ACHN (cell line): Measurements from ENCODE around the gene RELN.
A peak's percentile ranks its signal among the peaks of the same experiment; 100 is the strongest.

Experiments used
- DNase-seq: peaks from one replicate; pipeline ENCODE4 v3.0.0-alpha.2; 2015
- in situ Hi-C: cut with HindIII; loops from 2 replicates; pipeline ENCODE4 v1.10.0; 2017; ENCODE audit warnings: low sequenced_read_pairs, low pct_ligation_motif_present, low pct_unique_long_range_greater_than_20kb

RELN gene

DNA sequence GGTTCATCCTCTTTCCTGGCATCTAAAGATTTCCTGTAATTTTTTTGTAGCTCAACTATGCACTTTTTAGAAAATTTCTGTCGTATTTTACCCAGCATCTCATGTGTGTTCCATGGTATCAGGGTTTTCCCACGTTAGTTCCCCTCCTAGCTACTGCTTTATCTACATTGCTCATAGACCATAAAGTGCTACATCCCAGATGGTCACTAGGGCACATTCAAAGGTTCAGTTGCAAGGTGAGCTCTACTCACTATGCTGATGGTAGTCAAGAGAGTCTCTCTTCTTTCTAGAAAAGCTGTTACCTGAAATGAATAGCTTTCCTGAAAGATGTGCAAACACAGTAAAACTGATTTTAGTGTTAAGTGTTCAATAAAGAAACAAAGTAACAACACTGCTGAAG, 33.5 kb downstream of the RELN start:
- DNase-seq: no peak
- in situ Hi-C loops: no loop called here

DNA sequence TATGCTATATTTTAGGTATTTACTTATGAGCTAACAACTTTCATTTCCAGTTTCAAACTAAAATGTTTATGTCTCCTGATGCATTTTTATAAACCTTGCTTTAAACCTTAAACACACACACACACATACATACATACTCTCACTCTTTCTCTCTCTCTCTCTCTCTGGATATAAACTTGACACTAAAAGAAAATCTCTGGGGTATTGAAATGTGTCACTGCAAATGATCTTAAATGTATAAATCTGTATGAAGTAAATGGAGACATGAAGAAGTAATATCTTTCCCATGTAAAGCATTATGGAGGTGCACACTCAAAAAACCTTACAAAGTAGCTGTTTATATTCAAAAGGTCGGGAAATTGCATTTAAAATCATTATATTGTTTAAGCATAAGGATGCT, 37.0 kb downstream of the RELN start:
- in situ Hi-C loops: no loop called here
- no peak for DNase-seq

DNA sequence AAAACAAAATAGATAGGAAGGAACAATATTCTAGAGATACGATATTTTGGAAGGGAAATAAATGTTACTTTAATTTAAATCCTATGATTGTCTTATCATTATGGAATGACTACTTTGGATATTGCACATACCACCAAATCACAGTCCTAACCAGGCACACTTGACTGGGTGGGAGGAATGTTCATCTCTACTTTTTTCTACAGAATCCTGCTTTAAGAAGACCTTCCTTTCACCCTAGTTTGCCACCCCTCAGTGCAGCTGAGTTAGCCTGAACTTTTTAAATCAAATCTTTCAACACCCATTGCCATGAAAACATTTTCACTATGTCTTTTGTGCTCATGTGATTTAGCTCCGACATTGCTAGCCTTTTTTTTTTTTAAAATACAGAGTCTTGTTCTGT, 38.1 kb downstream of the RELN start:
- in situ Hi-C loops: no loop called here
- DNase-seq: peak; percentile 89

DNA sequence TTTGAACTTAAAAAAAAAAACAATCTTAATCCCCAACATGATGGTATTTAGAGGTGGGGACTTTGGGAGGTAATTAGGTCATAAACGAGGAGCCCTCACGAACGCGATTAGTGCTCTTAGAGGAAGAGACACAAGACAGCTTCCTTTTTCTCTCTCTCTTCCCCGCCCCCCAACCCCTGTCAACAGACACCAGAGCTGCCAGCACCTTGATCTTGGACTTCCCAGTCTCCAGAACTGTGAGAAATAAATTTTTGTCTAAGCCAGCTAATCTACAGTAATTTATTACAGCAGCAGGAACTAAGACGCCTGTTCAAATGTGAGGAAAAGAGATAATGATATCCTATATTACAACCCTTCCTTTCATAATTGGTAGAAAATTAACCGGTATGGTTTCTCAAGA, 40.1 kb downstream of the RELN start:
- no peak for DNase-seq
- in situ Hi-C loops: no loop called here

DNA sequence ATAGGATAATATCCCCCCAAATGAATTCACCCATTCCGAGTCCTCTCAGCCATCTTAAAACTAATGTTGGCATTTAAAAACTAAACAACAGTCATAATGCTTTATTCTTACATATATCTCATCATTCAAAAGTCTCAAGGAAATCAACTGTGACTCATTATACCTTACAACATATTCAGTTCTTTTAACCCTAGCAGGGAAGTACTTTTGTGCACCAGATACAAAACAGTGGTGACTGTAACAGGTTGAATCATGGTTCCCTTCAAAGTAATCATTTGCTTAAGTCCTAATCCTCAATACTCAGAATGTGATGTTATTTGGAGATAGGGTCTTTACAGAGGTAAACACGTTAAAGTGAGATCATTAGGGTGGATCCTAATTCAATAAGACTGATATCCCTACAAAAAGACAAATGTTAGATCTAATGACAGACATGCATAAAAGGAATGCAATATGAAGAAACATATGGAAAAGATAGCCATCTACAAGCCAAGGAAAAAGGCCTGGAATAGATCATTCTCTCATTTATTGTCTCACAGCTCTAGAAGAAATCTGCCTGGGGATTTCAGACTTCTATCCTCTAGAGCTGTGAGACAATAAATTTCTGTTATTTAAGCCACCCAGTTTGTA, 42.3 kb downstream of the RELN start:
- no peak for DNase-seq
- in situ Hi-C loops: no loop called here

DNA sequence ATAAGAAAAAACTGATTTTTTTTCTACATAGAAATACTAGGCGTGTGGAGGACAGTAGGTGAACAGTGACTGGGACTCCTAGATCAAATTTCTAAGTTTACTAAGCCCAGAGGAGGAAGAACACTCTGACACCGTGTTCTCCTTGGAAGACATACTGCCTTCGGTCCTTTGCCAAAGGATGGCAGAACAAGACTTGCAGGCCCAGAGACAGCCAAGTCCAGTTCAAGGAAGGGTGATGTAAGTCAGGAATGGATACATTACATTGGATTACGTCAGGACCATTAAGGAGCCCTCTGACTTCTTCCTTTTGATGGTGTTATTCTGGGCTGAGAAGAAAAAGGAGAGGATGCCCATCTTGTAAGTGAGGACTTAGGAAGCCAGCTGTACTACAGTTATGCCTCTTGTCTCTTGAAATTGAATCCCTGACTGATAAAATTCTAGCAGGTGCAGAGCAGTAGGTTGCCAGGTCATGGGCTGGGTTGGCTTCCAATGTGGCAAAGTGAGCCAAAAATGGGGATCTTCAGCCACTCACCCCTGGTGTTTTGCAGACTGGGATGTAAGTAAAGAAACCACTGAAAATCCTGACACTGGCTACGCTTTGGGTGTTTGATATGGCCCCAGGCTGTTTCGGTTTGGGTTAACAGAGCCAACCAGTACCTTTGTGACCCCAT, 45.1 kb downstream of the RELN start:
- in situ Hi-C loops: no loop called here

DNA sequence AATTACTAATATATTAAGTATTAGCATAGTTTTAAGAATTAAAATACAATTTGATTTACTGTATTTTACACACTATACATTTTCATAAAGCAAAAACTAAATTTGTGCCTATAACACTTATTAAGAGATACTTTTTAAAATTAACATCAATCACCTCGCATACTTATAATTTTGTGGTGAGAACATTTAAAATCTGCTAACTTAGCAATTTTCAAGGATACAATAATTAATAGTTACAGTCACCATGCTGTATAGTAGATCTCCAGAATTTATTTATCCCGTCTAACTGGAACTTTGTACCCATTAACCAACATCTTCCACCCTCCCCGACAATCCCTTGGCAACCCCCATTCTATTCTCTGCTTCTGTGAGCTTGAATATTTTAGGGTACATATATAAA, 47.5 kb downstream of the RELN start:
- in situ Hi-C loops: no loop called here

More for the DNA sequence above, 45.1 kb downstream of the RELN start:
- no peak for DNase-seq

DNA sequence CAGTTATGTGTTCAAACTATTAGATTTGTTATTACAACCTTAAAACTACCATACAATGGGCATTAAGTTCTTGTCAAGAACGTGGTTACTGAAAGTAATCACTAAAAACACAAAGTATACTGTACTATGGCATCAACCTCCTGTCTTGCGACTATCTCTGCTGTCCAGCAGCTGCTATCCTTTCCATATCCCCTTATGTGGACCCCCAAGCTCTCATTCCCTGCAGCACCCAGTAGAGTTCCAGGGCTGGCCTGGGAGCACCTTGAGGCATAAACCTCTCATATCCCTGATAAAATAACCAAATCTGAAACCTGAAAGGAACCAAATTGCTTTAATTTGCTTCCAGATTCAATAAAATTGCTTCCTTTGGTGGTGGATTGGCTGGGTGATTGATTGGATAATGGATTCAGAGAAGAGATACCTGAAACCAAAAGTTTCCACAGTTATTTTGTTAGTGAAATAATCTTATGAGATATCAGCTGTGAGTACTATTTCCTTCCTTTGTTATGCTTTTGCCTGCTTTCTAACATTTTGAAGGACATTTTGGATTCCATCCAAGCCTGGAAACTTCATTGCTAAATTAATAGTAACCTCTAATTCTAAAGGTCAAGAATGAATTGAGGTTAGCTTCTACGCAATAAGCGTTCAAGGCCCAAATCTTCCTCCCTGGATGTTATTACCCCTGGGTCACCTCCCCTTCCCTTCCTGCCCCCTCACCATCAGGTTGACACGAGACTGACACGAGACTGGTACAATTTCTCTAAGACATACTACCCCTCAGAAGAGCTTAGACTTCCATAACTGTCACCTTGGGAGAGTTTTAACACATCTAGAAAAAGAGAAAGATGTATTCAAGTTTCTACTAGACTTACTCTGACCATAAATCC, 48.8 kb downstream of the RELN start:
- no peak for DNase-seq
- in situ Hi-C loops: no loop called here

More for the DNA sequence above, 47.5 kb downstream of the RELN start:
- DNase-seq: no peak

DNA sequence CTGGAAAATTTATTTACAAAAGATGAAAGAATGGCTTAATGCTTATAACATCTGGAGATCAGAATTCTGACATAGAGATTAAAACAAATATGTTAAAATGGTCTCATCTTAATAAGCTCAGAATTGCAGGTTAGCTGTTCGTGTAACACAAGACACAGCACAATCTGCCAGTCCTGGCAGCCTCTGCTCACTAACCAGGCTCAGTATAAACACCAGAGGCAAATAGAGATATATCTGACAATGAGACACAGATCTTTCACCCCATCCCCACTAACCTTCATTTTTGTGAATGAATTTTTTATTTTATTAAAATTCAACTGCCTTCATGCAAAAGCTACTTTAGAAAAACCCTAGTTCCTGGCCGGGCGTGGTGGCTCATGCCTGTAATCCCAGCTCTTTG, 51.8 kb downstream of the RELN start:
- no peak for DNase-seq
- in situ Hi-C loops: no loop called here

DNA sequence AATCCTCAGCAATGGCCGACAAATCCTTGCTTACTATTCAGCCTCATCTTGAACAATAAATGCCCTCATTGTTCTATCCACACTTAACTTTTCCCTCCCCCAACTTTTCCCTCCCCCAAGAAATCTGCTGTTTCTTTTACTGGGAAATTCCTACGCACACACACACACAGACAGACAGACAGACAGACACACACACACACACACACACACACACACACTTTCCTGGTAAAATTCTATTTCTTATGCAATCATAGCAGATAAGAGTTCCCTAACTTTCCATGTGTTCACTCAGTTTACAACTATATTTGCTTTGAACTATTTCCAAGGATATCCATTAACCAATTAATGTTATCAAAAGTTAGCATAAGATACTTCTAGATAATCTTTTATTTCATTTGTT, 52.9 kb downstream of the RELN start:
- in situ Hi-C loops: no loop called here
- no peak for DNase-seq

DNA sequence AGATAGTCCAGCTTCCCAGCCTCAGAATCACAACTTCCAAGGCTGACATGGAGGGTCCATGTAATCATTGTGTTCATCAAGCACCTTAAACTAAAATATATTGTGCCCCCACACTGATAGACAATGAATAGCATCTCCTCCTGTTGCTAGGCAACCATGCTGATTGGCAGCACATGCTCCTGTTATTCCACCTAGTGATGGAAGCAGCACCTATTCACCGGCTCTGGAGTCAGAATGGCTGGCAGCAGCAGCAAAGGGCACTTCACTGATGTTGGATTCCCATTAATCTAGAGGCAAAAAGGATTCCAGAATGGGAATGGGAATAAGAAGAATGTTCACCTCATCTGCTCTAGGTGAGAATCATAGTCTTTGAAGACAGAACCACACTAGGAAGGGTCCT, 55.0 kb downstream of the RELN start:
- in situ Hi-C loops: no loop called here

DNA sequence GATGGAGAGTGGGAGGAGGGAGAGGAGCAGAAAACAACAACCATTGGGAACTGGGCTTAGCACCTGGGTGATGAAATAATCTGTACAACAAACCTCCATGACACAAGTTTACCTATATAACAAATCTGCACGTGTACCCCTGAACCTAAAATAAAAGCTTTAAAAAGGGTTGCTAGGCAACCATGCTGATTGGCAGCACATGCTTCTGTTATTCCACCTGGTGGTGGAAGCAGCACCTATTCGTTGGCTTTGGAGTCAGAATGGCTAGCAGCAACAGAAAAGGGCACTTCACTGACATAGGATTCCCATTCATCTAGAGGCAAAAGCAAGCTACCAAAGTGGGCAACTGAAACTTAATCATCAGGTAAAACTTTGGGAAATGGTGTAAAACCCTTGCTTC, 57.1 kb downstream of the RELN start:
- DNase-seq: no peak
- in situ Hi-C loops: no loop called here

More for the DNA sequence above, 55.0 kb downstream of the RELN start:
- no peak for DNase-seq

DNA sequence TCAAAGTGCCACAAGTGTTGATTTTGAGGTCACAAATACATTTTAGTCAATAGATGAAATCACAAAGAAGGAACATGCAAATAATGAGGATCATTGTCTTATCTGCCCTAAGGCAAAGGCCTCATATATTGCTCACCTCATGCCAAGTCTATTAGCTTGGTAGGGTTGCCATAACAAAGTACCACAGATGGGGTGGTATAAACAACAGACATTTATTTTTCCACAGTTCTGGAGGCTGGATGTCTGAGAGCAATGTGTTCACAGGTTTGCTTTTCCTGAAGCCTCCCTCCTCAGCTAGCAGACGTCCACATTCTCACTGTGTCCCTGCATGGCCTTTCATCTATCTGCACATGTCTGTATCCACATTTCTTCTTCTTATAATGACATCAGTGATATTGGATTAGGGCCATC, 59.6 kb downstream of the RELN start:
- DNase-seq: no peak

DNA sequence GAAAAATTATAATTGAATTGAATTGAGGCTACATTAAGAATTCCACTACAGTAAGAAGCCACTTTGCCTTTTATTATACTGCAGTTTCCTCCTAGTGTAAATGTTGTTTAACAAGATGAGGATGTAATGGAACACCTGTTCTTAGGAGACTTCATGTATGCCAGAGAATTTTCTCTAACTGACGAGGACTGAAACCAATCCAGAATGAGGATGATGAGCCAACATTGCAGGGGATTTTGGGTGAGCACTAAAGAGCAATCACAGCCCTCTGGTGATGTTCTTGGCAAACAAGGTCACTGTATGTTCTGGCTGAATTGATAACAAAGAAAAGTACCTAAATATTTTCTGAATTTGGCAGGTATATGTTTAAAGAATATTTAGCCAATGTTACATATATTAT, 60.9 kb downstream of the RELN start:
- DNase-seq: no peak
- in situ Hi-C loops: no loop called here

More for the DNA sequence above, 59.6 kb downstream of the RELN start:
- in situ Hi-C loops: no loop called here

DNA sequence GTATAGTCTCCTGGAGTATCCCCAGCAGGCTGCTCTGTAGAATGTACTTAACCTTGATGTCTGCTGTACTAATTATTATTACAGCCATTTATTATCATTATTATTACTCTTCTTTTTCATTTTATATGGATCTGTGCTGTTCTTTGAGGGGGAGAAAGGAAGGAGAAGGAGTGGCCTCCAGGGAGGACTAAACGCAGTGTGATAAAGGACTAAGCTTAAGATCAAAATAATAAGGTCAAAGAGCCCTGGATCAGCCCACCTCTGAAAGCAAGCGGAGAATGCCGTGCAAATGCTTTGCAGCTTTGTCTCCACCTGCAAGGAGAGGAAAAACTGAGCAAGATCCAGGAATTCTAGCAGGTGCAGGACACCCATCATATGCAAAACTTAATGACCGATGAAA, 65.3 kb downstream of the RELN start:
- in situ Hi-C loops: no loop called here
- DNase-seq: no peak

DNA sequence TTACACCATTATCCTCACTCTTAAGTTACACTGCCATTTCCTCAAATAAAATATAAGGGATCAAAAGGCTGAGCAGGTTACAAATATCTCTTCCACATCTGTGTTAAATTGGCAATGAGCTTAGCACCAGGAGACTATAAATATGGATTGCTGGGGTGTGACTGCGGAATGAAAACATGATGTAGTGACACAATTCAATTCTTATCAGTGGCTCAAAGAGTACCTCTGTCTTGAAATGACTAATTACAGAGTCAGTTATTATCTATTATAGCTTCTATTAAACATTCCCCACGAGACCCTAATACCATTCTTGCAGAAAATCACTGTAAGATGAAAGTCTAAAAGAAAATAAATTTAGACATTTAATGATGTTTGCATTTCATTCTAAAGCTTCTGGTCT, 67.1 kb downstream of the RELN start:
- in situ Hi-C loops: no loop called here
- no peak for DNase-seq

DNA sequence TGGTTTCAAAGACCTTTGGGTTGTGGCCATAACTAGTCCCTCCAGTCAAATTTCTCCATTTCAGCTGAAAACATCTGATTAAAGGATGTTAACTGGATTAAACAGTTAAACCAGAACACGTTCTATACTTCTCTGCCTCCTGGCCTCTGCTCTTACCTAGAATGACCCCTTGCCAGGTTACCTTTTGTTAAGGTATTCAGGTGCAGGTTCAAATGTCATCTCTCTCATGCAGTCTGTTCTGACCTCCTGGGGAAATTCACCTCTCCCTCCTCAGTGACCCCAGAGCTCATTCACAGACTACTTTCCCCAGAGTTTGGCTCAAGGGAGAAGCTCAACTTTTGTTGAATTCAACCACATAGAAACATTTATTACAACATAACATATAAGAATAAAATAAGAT, 67.8 kb downstream of the RELN start:
- in situ Hi-C loops: no loop called here
- DNase-seq: no peak

DNA sequence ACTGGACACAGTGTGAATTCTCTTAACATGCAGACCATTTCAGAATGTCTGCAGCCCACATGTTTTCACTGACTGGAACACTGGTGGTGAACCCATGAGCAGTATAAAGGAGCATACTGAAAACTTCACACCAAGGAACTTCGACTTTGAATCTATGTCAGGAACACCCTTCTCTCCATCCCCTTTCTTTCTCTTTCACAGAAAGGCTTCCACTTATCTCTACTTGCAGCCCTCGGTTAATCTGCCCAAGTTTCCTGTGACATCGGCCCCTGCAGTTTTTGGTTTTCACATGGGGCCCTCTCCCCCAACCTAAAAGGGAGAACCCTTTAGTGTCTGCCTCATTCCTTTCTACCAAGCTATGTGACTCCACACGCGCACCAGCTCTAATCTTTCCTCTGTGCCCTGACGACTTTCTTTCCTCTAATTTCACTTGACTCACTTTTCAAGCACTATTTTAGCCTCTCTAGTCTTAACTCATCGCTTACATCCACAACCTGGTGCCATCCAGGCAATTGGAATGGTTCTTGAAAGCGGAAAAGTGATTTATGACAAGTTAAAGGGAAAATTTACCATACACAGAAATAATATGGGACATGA, 70.1 kb downstream of the RELN start:
- in situ Hi-C loops: no loop called here
- no peak for DNase-seq

DNA sequence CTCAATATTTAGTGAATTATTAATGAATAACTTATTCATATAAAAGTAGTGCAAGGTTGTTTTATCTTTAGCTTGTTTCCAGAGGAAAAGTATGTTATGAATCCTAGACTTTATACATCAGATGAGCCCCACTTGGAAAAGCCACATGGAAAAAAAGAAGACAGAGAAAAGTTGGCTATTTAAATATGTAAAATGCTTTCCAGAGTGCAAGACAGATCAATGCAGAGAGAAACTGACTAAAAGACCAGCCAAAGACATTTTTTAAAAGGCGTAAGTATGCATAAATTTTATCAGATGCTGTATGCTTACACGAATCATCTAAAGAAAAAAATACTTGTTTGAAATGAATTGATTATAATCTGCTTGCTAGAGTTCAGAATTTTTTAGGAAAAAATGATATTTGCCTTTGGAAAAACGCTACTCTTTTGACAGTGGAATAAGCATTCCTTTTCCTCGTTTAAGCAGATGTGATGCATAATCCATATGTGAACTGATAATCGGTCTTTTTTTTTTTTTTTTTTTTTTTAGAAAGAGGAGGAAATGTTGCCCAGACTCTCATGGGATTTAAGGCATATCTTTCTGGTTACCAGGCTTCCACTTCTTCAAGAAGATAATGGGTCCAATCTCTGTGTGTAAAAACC, 70.7 kb downstream of the RELN start:
- in situ Hi-C loops: no loop called here

More for the DNA sequence above, 70.7 kb downstream of the RELN start:
- DNase-seq: no peak
